Kidney (tissue), 22 donors: ENCODE results near the gene MYCBP2. TPM values are rescaled to one million over a fixed set of nuclear protein-coding genes. Genes with fewer than 3 reads are reported as not detected.

ENCODE experiments used
- DNase-seq, 5 donors: peaks; one replicate each; pipeline ENCODE4 v3.0.0-alpha.2; 2013 to 2020
- FAIRE-seq: peaks from 2 replicates; lab custom pipeline; 2012; peaks lifted over from hg19 to GRCh38; lab: Jason Lieb, UNC
- H3K27ac ChIP-seq, 2 donors: one replicate each; pipeline ENCODE4 v1.7.0; 2013; ENCODE audit warnings: low read depth in 2 of 2, low read length in 2 of 2, inconsistent platforms in 1 of 2
- H3K27me3 ChIP-seq: one replicate; pipeline ENCODE4 v1.7.1; 2013; ENCODE audit warnings: low read length, inconsistent platforms; ENCODE audit not compliant: control insufficient read depth, insufficient read depth
- H3K36me3 ChIP-seq, 3 donors: one replicate each; pipeline versions ENCODE4 v1.7.0 to v1.7.1; 2013; ENCODE audit warnings: low read length in 3 of 3, control low read depth in 1 of 3, inconsistent platforms in 1 of 3; ENCODE audit not compliant: insufficient read depth in 3 of 3, control insufficient read depth in 2 of 3
- H3K4me1 ChIP-seq, 3 donors: one replicate each; pipeline versions ENCODE4 v1.7.0 to v1.7.1; 2013; ENCODE audit warnings: low read length in 3 of 3, inconsistent platforms in 1 of 3, low read depth in 1 of 3; ENCODE audit not compliant: control insufficient read depth in 2 of 3, insufficient read depth in 2 of 3
- H3K4me3 ChIP-seq, 3 donors: one replicate each; pipeline versions ENCODE4 v1.7.0 to v1.8.1; 2013; ENCODE audit warnings: low read length in 3 of 3, control low read depth in 1 of 3, inconsistent platforms in 1 of 3
- H3K9ac ChIP-seq, 3 donors: one replicate each; pipeline versions ENCODE4 v1.7.0 to v1.7.1; 2013; ENCODE audit warnings: low read length in 3 of 3, control low read depth in 1 of 3, inconsistent platforms in 1 of 3
- H3K9me3 ChIP-seq, 3 donors: one replicate each; pipeline versions ENCODE4 v1.7.0 to v1.7.1; 2013; ENCODE audit warnings: low read length in 3 of 3, control low read depth in 1 of 3, inconsistent platforms in 1 of 3; ENCODE audit not compliant: control insufficient read depth in 2 of 3, insufficient read depth in 1 of 3
- CTCF ChIP-seq: IDR thresholded peaks from 3 replicates; pipeline ENCODE4 v1.5.1; 2012; ENCODE audit warnings: mild to moderate bottlenecking, moderate library complexity, borderline replicate concordance; ENCODE audit not compliant: insufficient read depth; ENCODE audit errors: extremely low read depth
- intact Hi-C: fragments of 100-400 bp; cut with DNase I; formaldehyde crosslinking; loops from one replicate; pipeline ENCODE4 v1.11.1; 2022
- long read RNA-seq, 10 donors: library from polyadenylated mRNA in 1 of 10; unstranded in 1 of 10; transcript quantifications; one replicate each; pipeline ENCODE4 v2.0.0 and lab custom pipeline, GENCODE V29; 2021 to 2026
- polyA plus RNA-seq: library from polyadenylated mRNA; stranded (reverse); fragments of 350-450 nt; fragmentation: Illumina TruSeq; extraction: RNeasy Lipid Tissue Mini Kit (QIAGEN cat#74804); gene quantifications from one replicate; pipeline ENCODE4 v1.2.3, GENCODE V29; 2014; ENCODE audit warnings: low read depth, low replicate concordance; ENCODE audit not compliant: insufficient read depth
- total RNA-seq: library from RNA; stranded (reverse); fragmentation: NEBNext Ultra II Directional; extraction: Animal tissue kit (Norgen Biotek cat#: 25700); gene quantifications from one replicate; pipeline ENCODE4 v1.2.1, GENCODE V29; 2021
- donor health status: control.
- donor health status: control.
- donor health status: control.
- donor health status: control.
- donor health status: control.
- donor health status: DM: yes; HTN: yes; CAD: no.
- donor health status: Normal renal cell carcinoma (clear cell type).

MYCBP2 gene
- 96.4 TPM for total RNA-seq
- polyA plus RNA-seq = 14.5 TPM
- long read RNA-seq, donor 1, partial matches to known transcripts = 0 of 1 reads
- long read RNA-seq, donor 1, other reads (novel, unspliced or antisense) = 0 of 1 reads
- long read RNA-seq, donor 2, partial matches to known transcripts = 5 of 5 reads
- long read RNA-seq, donor 2, other reads (novel, unspliced or antisense) = 0 of 5 reads
- long read RNA-seq, donor 3, partial matches to known transcripts = 0 of 1 reads
- long read RNA-seq, donor 3, other reads (novel, unspliced or antisense) = 0 of 1 reads
- long read RNA-seq, donor 4 = 0 reads
- long read RNA-seq, donor 5 = 0 reads
- long read RNA-seq, donor 6 = 0 reads
- long read RNA-seq, donor 7, partial matches to known transcripts = 9 of 15 reads
- long read RNA-seq, donor 7, other reads (novel, unspliced or antisense) = 4 of 15 reads
- long read RNA-seq, donor 8 = 0 reads
- long read RNA-seq, donor 9 = 0 reads
- long read RNA-seq, donor 10 = 0 reads

GRCh38 chr13:77326905-77327604, at the start of gene MYCBP2:
Gene MYCBP2, minus strand, starts transcription at chr13:77327094. Its CDS starts 319 bp downstream, at chr13:77326775.
- H3K4me1 ChIP-seq = peaks cover 0 to 21% (median 12%) of the 10 kb centered on the region in 3 donors
- FAIRE-seq = no peak
- no peaks in the 10 kb centered on the region for H3K36me3 ChIP-seq
- DNase-seq = peak; percentile 99
- H3K27me3 ChIP-seq = no peaks in the 10 kb centered on the region
- peak within 1 kb of the TSS; percentile 61 to 83 (median 78) for H3K9ac ChIP-seq
- H3K9me3 ChIP-seq = no peaks in the 10 kb centered on the region
- peak within 1 kb of the TSS; percentile 80 to 84 for H3K27ac ChIP-seq
- intact Hi-C loops = no loop called here
- H3K4me3 ChIP-seq = peak within 1 kb of the TSS; percentile 76 to 92 (median 88)
- TF ChIP-seq CTCF = no peak

- TF ChIP-seq CTCF = no peak
- DNase-seq = no peak
- no peak overlapping the region for H3K4me3 ChIP-seq
- no peak overlapping the region for H3K9ac ChIP-seq
- no peaks in the 10 kb centered on the region for H3K4me1 ChIP-seq
- H3K9me3 ChIP-seq = no peaks in the 10 kb centered on the region
- no peak for FAIRE-seq
- H3K27ac ChIP-seq = no peak overlapping the region
- no peaks in the 10 kb centered on the region for H3K27me3 ChIP-seq
- H3K36me3 ChIP-seq = no peaks in the 10 kb centered on the region
- intact Hi-C loops = no loop called here
Observed at GRCh38 chr13:77375560-77376108, 48.7 kb upstream of the MYCBP2 start.

- Histone ChIP-seq H3K4me3 (no peak overlapping the region), H3K36me3 (no peaks in the 10 kb centered on the region), H3K27me3 (no peaks in the 10 kb centered on the region), H3K9ac (no peak overlapping the region), H3K4me1 (no peaks in the 10 kb centered on the region), H3K9me3 (no peaks in the 10 kb centered on the region), H3K27ac (peak overlapping the region in 1 of 2 donors; percentile 9)
- FAIRE-seq = no peak
- no peak for TF ChIP-seq CTCF
- intact Hi-C loops = no loop called here
- DNase-seq = no peak
Observed at GRCh38 chr13:77374786-77375185, 47.9 kb upstream of the MYCBP2 start.
